Measurements from ENCODE around the gene GFOD1.
A peak's percentile ranks its signal among the peaks of the same experiment; 100 is the strongest.

The GFOD1 gene, protein sequence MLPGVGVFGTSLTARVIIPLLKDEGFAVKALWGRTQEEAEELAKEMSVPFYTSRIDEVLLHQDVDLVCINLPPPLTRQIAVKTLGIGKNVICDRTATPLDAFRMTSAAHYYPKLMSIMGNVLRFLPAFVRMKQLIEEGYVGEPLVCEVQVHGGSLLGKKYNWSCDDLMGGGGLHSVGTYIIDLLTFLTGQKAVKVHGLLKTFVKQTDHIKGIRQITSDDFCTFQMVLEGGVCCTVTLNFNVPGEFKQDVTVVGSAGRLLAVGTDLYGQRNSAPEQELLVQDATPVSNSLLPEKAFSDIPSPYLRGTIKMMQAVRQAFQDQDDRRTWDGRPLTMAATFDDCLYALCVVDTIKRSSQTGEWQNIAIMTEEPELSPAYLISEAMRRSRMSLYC

DNA sequence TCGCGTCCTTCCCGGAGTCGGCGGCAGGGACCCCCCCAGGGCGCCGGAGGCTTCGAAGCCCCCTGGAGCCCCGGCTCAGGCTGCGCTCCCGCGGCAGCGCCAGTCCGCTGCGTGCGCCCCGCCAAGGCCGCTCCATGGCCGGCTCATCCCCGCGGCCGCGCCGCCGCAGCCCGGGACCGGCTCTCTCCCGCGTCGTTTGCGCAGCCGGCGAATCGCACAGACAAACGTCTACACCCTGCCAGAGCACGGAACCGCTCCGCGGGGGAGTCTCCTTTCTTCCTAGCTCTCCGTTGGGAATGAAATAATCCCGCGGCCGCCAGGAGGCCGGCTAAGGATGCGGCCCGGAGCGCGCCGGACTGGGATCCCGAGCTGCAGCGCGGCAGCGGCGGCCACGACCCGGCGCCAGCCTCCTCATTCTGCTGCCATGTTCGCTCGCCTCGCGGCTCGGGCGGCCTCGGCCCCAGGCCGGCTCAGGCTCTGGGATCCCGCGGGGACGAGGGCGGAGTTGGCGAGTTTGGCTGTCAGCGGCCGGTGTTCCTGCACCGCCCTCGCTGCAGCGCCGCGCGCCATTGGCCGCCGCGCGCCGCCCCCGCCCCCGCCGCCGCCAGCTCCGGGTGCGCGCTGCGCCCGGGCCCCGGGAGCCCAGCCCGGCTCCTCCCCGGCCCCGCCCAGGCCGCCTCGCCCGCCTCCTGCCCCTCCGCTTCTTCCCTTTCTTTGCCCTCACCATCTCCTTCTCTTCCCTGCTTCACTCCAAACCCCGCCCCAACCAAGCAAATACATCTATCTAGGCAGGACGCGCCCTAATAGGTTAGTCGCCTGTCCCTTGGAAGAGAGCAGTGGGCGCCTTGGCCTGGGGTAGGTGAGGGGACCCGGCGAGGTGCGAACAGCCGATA is at the start of gene GFOD1:
TSS of gene GFOD1 (minus strand) at position 479 of the 893 bp plus-strand sequence. CDS start 710 bp downstream, outside the sequence.
- DNase-seq = peak; percentile 64 to 93

DNA sequence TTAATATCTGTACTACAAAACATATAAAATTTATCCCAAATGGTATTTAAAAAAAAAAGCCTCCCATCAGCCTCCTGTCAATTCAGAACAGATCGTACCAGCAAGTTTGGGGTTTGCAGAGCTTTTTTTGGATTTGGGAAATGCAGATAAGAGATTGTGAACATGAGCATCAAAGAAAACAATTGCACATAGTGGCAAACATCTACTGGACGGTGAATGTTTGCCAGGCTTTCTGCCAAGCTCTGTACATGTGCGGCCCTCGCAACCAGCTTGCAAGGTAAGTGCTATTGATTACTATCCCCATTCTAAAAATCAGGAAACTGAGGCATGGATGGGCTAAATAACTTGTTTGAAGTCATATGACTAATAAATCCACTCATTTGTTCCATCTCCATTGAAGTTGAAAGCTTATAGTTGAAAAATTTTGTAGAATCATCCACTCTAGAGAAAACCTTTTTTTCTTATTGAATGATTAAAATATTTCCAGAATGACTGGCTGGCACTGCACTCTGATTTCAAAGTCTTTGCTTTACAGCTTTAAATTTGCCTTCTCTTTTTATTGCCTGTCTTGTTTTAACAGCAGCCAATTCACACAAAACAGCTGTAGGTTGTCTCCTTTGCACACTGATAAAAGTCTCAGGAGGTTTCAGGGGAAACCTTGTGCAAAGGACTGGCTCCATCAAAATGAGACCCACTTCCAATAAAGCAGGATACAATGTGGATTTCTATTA is 49.6 kb upstream of the GFOD1 start:
- DNase-seq = no peak

DNA sequence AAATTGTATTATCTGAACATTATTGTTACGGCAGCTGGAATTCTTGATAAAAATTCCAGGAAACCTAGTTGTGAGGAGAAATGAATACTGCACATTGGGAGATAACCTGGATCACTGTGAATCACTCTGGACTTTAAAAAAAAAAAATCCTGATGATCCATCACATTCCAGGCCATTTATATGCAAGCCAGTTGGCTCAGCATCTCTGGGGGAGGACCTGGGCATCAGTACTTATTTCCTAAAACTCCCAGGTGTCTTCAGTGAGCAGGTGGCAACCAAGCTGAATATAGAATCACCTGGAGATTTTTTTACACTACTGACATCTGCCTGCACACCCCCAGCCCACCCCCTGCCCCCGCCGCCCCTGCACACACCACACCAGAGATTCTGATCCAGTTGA is 47.9 kb upstream of the GFOD1 start:
- no peak for DNase-seq

DNA sequence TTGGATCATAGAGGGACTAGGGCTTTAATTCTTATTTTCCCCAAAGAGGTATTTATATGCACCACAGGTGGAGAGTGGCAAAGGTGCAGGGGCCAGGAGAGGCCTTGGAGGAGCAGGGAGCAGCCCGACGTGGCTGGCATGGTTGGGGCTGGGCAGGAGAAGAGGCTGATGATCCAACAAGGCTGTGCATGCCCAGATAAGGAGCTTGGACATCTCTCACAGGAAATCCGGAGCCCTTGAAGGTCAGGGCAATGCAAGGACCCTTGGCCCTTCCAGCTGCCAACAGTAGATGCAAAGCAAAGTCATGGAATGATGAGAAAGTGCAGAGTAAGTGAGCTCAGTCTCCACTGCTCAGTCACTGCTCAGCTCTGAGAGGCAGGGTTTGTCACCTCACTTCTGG is 47.1 kb upstream of the GFOD1 start:
- no peak for DNase-seq

DNA sequence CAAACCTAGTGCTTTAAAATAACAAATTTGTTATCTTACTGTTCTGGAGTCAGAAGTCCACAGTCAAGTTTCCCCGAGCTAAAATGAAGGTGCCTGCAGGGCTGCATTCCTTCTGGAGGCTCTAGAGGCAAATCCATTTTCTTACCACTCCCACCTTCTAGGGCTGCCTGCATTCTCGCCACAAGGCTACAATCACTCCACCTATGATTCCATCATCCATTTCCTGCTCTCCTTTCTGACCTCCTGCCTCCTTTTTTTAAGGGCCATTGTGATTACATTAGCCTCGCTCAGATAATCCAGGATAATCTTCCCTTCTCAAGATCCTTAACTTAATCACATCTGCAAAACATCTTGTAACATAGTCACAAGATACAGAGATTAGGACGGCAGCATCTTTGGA is 44.6 kb upstream of the GFOD1 start:
- DNase-seq = no peak

DNA sequence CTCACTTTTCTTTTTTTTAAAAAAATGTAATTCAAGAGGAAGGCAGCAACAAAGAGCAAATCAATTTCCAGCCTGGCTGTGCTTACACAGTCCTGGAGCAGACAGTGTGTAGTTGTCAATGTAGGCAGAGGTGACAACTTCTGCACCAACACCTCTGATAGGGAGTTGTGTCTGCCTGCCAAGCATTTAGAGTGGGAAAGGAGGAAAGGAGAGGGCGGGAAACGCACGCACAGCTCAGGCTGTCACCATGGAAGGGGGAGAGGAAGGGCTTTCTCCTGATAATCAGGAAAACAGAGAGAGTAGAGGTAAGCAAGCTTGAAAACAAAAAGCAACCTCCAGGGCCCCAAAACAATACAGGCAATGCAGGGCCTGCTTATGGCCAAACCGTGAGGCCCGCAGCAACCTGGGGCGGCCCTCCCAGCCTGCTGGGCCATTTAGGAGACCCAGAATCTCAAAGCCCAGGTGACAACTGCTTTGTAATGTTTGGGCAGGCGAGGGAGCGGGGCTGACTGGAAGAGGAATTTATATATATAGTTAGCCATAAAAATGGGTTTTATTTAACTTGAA is 41.5 kb upstream of the GFOD1 start:
- DNase-seq = no peak

DNA sequence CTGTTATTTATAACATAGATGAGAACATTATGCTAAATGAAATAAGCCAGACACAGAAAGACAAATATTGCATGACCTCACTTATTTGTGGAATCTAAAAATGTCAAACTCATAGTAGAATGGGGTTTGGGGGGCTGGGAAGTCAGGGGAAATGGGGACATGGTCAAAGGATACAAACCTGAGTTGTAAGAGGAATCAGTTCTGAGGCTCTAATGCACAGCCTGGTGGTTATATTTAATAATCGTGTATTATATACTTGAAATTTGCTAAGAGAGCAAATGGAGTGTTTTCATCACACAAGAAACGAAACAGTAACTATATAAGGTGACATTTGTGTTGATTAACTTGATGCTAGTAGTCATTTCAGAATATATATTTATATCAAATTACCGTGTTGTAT is 40.8 kb upstream of the GFOD1 start:
- DNase-seq = no peak

DNA sequence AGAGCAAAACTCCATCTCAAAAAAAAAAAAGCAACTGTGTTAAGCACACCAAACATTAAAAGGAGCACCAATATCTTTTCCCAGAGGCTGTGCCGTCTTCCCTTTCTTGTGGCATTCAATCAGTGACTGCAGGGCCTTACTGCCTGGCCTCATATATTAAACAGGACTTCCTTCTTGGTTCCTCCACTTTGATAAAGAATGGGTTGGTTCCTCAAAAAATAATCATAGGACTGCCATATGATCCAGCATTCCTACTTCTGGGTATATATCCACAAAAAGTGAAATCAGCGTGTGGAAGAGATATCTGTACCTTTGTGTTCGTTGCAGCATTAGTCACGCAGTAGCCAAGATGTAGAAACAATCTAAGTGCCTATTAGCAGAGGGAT is 40.3 kb upstream of the GFOD1 start:
- DNase-seq = no peak

DNA sequence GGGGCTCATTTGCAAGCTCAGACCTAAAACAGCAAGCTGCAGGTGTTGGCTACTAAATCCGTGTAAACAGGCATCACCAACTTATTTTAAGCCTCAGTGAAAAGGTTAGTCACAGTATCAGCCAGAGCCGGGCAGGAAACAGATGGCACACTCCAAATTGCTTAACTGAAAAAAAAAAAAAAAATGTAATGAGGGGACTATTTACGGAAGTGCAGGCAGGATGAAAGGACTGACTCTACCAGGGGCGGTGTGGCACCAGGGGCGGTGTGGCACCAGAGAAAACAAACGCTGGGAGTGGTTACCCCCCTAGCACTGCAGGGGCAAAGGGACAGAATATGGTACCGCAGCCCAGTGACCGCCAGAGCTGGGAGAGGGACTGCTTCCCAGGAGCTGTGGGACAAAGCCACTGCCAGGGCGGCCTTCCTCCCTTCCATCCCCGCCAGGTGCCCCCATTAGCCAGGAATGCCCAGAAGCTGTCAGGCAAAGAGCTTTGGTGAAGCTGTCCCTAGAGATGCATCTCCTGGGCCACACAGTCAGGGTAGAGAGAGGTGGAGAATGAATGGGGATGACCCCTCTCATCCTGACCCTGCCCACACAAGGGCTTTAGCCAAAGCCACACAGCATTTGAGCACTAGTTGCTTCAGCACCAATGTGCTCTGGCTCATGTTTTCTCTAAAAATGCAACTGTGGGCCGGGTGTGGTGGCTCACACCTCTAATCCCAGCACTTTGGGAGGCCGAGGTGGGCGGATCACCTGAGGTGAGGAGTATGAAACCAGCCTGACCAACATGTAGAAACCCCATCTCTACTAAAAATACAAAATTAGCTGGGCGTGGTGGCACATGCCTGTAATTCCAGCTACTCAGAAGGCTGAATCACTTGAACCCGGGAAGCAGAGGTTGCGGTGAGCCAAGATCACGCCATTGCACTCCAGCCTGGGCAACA is 39.6 kb upstream of the GFOD1 start:
- peak; percentile 47 to 67 for DNase-seq

DNA sequence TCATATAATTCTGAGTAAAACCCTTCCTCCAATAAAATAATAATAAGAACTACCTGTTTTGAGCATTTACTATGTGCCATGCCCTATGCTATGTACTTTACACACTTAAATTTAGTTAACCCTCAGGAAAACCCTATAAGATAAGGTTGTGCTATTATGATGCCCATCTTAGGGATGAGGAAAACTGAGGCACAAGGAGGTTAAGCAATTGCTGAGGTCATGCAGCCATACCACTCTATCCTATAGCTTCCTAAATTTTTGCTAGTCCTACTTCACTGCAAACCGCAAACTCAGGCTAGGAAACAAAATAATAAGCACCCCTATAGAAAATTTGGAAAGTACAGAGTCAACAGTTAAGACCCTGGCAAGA is 38.9 kb upstream of the GFOD1 start:
- DNase-seq = no peak

DNA sequence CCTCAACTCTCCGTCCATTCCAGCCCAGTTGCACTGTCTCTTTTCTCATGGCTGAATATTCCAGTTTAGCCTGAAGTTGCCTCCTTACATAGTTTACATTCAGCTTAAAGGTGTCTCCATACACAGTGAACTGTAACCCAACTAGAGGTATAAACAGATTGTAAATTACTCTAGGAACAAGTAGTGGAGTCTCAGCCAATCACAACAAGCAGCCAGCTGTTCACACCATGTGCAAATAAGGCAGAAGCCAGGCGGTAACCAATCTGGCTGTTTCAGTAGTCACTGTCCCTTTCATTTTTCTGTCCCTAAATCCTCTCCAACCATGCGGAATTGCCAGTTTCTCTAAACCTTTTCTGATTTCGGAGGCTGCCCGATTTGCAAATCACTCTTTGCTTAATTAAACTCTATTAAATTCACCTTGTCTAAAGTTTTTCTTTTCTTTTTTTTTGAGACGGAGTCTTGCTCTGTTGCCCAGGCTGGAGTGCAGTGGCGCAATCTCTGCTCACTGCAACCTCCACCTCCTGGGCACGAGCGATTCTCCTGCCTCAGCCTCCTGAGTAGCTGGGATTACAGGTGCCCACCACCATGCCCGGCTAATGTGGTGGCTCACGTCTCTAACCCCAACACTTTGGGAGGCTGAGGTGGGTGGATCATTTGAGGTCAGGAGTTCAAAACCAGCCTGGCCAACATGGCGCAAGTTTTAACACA is 37.6 kb upstream of the GFOD1 start:
- peak; percentile 21 to 63 for DNase-seq

DNA sequence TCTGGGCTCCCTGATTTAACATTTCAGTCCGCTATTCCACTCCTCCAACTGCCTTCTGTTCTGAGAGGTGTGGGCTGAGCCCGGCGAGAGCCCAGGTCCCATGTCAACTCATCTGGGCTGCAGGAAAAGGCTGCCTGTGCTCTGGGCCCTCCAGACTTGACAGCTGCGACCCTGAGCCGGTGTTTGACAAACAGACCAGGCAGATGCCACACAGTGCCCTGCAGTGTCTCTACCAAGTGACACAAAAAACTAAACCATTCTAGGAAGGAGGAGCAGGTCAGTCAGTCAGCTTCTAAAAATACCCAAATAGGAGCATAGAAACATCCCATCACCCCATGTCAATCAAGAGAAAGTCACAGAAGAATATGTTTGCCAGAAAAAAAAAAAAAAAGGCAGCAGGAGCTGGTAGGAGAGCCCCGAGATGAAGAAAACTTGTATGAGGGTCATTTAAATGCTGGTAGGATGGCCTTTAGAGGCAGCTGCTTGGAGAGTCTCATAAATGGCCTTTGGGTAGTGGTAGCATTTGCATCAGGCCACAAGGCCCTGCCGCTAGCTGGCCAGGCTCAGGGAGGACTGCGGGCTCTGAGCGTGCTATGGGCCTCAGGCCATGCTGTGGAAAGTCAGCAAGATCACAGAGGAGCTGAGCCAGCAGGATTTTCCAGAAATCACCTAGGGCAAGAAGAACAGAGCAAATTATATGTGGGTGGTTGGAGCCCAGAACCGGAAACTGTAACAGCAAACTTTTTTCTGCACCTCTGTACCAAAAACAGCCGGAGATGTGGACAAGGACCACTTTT is 36.6 kb upstream of the GFOD1 start:
- DNase-seq = no peak

DNA sequence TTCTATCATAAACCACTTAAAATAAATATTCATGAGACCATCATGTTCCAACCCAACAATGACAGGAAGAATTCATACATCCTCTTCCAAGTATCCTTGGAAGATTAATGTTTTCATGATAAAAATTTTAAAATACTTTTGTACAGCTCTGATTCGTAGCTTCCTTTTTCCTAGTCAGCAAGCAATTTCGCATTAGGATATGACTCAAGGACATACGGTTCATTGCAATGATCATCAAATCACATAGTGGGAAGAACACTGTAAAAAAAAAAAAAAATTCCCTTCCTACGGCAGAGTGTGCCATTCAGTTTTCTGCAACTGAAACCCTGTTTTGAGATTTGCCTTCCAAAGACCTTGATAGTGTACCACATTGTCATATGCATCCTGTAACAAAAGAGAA is 35.3 kb upstream of the GFOD1 start:
- no peak for DNase-seq

DNA sequence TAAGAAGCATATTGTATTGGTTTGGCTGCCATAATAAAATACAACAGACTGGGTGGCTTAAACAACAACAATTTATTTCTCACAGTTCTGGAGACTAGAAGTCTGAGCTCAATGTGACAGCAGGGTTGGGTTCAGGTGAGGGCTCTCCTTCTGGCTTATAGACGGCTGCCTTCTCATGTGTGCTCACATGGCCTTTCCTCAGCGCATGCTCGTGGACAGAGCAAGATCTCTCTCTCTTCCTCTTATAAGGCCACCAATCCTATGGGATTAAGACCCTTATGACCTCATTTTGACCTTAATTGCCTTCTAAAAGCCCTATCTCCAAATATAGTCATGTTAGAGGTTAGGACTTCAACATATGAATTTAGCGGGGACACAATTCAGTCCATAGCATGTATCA is 32.4 kb upstream of the GFOD1 start:
- DNase-seq = no peak

DNA sequence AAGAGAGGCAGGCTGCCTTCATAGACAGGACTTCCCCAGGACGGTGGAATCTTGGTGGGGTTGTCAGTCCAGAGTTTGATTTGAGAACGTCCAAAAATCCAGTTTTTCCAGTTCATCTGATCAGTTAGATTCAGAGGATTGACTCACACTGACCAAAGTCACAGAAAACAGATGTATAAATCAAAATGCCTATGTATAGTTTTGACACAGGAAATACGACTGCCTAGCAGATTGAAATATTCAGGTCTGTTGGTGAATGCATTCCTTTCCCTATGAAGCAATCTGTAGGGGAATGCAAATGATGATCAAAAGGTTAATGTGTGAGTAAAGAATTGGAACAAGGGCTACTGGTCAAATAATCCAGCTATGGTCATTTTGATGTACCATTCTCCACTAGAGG is 29.7 kb upstream of the GFOD1 start:
- DNase-seq = no peak

DNA sequence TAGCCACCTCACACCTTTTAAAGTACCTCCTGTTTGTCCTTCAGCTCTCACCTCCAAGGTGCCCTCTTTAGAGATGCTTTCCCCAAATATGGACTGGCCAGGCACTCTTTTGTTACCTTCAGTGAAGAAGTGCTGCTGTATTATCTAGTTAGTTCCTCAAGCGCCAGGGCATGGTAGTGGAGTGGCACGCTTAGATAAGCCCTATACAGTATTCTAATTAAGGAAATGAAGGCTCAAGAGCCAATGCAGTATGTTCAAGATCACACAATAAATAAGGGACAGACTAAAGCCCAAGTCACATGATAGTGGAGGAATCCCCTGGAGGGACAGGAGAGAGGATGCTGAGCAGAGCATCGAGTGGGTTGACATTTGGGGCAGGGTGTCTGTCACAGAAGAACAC is 28.5 kb upstream of the GFOD1 start:
- DNase-seq = no peak

DNA sequence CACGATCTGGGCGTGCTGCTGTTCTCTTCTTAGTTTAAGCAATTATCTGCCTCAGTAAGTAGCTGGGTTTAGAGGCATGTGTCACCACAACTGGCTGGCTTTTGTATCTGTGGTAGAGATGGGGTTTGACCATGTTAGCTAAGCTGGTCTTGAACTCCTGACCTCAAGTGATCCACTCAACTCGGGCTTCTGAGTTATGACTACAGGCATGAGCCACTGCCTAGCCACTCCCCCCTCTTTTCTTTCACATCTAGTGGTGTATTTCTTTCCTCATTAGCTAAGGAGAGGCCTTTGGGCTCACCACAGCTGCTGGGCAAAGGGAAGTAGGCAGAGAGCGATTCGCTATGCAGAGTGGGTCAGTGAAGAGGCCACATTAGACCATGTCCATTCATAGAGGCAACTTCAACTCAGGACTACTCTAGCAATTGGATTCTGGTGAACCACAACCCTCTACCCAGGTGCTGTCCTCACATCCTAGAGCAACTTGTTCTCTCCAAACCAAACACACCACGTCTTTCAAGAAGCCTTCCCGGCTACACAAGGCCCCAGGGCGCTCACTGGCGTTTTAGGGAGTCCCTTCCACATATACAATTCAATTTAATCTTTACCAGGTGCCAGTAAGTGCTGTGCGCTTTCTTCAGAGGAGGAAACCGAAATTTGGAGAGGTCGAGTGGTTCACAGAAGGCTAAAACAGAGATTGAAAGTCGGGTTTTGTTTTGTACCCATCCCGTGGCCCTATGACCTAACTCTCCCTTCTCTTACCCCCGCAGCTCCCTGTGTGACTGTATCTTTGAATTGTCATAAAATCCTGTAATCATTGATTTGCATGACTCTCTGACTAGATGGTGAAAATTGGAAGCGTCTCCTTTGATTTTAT is 26.5 kb upstream of the GFOD1 start:
- no peak for DNase-seq

DNA sequence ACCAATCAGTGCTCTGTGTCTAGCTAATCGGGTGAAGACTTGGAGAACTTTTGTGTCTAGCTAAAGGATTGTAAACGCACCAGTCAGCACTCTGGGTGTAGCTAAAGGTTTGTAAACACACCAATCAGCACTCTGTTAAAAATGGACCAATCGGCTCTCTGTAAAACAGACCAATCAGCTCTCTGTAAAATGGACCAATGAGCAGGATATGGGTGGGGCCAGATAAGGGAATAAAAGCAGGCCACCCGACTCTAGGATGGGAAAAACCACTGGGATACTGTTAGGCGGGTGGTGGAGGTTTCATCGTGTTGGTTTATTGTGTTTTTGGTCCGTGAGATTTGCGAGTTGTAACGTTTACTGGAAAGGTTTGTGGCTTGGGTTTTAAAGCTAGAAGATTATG is 25.5 kb upstream of the GFOD1 start:
- no peak for DNase-seq
